HL-60 (cell line): Measurements from ENCODE around the gene GALM.
A peak's percentile ranks its signal among the peaks of the same experiment; 100 is the strongest.

Experiments used
- DNase-seq, 2 experiments: peaks; one replicate each; pipeline ENCODE4 v3.0.0-alpha.2; 2010 to 2020; ENCODE audit warnings: low read depth in 1 of 2, low spot score in 1 of 2
- H3K27ac ChIP-seq: fragments of 250-450 bp; sonication (Bioruptor Pico); replicated peaks from 2 replicates; pipeline ENCODE4 v1.5.1; 2020; ENCODE audit warnings: mild to moderate bottlenecking, moderate library complexity
- H3K27me3 ChIP-seq: fragments of 250-450 bp; sonication (Bioruptor Pico); 2 replicates; pipeline ENCODE4 v1.5.1; 2021; ENCODE audit warnings: mild to moderate bottlenecking, moderate library complexity; ENCODE audit not compliant: insufficient read depth, poor library complexity, severe bottlenecking
- H3K4me3 ChIP-seq: replicated peaks from 2 replicates; pipeline ENCODE4 v1.5.1; 2011; ENCODE audit warnings: mild to moderate bottlenecking, control low read depth, low read length; ENCODE audit not compliant: insufficient read depth
- GABPA ChIP-seq: IDR thresholded peaks from 2 replicates; pipeline ENCODE4 v1.6.1; 2012; ENCODE audit warnings: low read depth
- POLR2AphosphoS5 ChIP-seq: IDR thresholded peaks from 2 replicates; pipeline ENCODE4 v1.6.1; 2012; ENCODE audit warnings: low read depth
- SPI1 ChIP-seq: IDR thresholded peaks from 2 replicates; pipeline ENCODE4 v1.6.1; 2012; ENCODE audit warnings: low read depth, mild to moderate bottlenecking, borderline replicate concordance
- TF ChIP-seq, protein P1 (sequence below): IDR thresholded peaks from one replicate; pipeline ENCODE4 v1.5.1; 2011; ENCODE audit warnings: low read length, control low read depth, inconsistent platforms; ENCODE audit not compliant: insufficient read depth
- TF ChIP-seq, protein P2 (sequence below): IDR thresholded peaks from 2 replicates; pipeline ENCODE4 v1.6.1; 2012; ENCODE audit warnings: low read depth; ENCODE audit not compliant: insufficient replicate concordance

GALM gene

DNA sequence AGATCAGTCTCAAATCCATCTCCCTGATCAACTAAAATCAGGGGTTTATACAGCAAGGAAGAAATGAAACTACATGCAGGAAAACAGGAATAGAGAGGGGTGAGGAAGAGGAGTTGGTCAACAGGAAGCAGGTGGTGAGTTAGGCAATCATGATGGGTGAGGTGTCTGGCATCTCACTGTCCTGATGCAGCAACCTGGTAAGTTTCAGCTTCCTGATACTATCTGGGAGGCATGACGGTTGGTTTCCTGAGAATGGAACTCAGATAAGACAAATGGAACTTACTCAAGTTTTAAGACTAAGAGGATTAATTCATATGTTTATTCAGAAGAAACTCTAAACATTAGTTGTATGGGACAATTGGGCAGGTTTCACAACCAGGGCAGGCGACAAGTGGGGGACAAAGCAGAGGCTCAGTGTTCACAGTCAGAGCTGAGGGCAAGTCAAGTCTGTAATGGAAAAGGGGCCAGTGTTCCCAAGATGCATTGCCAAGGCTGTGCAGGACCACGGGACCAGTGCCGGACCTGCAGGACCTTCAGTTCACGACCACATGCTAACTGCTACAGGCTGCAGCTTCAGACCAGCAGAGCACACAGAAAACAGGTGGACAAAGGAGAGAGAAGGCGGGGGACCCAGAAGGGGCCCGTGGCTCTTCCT lies 17.7 kb upstream of the GALM start:
- peak; percentile 94 to 96 for DNase-seq
- H3K27me3 ChIP-seq = no peaks in the 10 kb centered on the region
- H3K4me3 ChIP-seq = no peak overlapping the region
- TF ChIP-seq GABPA (peak; percentile 47; the same call in 1 of the 2 replicates), POLR2AphosphoS5 (peak; percentile 99), SPI1 (peak; percentile 83)
- TF ChIP-seq, protein P1, sequence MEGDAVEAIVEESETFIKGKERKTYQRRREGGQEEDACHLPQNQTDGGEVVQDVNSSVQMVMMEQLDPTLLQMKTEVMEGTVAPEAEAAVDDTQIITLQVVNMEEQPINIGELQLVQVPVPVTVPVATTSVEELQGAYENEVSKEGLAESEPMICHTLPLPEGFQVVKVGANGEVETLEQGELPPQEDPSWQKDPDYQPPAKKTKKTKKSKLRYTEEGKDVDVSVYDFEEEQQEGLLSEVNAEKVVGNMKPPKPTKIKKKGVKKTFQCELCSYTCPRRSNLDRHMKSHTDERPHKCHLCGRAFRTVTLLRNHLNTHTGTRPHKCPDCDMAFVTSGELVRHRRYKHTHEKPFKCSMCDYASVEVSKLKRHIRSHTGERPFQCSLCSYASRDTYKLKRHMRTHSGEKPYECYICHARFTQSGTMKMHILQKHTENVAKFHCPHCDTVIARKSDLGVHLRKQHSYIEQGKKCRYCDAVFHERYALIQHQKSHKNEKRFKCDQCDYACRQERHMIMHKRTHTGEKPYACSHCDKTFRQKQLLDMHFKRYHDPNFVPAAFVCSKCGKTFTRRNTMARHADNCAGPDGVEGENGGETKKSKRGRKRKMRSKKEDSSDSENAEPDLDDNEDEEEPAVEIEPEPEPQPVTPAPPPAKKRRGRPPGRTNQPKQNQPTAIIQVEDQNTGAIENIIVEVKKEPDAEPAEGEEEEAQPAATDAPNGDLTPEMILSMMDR = no peak
- TF ChIP-seq, protein P2, sequence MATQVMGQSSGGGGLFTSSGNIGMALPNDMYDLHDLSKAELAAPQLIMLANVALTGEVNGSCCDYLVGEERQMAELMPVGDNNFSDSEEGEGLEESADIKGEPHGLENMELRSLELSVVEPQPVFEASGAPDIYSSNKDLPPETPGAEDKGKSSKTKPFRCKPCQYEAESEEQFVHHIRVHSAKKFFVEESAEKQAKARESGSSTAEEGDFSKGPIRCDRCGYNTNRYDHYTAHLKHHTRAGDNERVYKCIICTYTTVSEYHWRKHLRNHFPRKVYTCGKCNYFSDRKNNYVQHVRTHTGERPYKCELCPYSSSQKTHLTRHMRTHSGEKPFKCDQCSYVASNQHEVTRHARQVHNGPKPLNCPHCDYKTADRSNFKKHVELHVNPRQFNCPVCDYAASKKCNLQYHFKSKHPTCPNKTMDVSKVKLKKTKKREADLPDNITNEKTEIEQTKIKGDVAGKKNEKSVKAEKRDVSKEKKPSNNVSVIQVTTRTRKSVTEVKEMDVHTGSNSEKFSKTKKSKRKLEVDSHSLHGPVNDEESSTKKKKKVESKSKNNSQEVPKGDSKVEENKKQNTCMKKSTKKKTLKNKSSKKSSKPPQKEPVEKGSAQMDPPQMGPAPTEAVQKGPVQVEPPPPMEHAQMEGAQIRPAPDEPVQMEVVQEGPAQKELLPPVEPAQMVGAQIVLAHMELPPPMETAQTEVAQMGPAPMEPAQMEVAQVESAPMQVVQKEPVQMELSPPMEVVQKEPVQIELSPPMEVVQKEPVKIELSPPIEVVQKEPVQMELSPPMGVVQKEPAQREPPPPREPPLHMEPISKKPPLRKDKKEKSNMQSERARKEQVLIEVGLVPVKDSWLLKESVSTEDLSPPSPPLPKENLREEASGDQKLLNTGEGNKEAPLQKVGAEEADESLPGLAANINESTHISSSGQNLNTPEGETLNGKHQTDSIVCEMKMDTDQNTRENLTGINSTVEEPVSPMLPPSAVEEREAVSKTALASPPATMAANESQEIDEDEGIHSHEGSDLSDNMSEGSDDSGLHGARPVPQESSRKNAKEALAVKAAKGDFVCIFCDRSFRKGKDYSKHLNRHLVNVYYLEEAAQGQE = no peak
- H3K27ac ChIP-seq = peak overlapping the region; percentile 93

DNA sequence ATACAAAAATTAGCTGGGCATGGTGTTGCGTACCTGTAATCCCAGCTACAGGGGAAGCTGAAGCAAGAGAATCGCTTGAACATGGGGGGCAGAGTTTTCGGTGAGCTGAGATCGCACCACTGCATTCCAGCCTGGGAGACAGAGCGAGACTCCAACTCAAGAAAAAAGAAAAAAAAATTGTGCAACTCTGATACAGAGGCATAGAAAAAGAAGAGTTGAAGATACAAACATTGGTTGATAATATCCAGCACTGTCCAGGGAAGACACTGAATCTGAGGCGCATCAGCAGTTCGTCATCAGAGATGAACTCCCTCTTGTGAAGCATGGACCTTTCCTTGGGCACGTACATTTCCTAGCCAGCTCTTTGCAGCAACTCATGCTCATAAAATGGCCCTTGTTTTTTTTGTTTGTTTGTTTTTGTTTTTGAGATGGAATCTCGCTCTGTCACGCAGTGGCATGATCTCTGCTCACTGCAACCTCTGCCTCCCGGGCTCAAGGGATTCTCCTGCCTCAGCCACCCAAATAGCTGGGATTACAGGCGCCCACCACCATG lies 16.7 kb upstream of the GALM start:
- TF ChIP-seq, protein P2 = no peak
- TF ChIP-seq, protein P1 = no peak
- no peak for TF ChIP-seq GABPA
- Histone ChIP-seq H3K27me3 (no peaks in the 10 kb centered on the region), H3K4me3 (no peak overlapping the region), H3K27ac (peak overlapping the region; percentile 93)
- no peak for DNase-seq

- Histone ChIP-seq H3K27me3 (no peaks in the 10 kb centered on the region), H3K27ac (no peak overlapping the region), H3K4me3 (no peak overlapping the region)
- DNase-seq = no peak
- TF ChIP-seq GABPA (no peak), POLR2AphosphoS5 (no peak), SPI1 (no peak)
- TF ChIP-seq, protein P2 = no peak
- TF ChIP-seq, protein P1 = no peak
These were observed 15.9 kb upstream of the GALM start for GRCh38 chr2:38650012-38650411.
